ENCODE measurements around the gene BRD8.

BRD8 gene

GRCh38 chr5:138102454-138103318 lies 75.7 kb downstream of the BRD8 start:
- no peak for DNase-seq (ENCODE audit: low spot score)

GRCh38 chr5:138096997-138097828 lies 81.2 kb downstream of the BRD8 start:
- DNase-seq (ENCODE audit: low spot score): no peak

- no peak for DNase-seq (ENCODE audit: low spot score)
Measured at GRCh38 chr5:138096363-138096762, 82.1 kb downstream of the BRD8 start.

- no peak for DNase-seq (ENCODE audit: low spot score)
Measured at GRCh38 chr5:138095100-138095907, 83.1 kb downstream of the BRD8 start.

- no peak for DNase-seq (ENCODE audit: low spot score)
Measured at GRCh38 chr5:138093036-138093435, 85.4 kb downstream of the BRD8 start.

- no peak for DNase-seq (ENCODE audit: low spot score)
Measured at GRCh38 chr5:138092301-138092700, 86.1 kb downstream of the BRD8 start.

- no peak for DNase-seq (ENCODE audit: low spot score)
Measured at GRCh38 chr5:138091685-138092084, 86.7 kb downstream of the BRD8 start.

Measured in CD4-positive, alpha-beta T cell treated with Interleukin-2 at 100 ng/mL for 4 hours (primary cell).